GM12892 (cell line): ENCODE results near the gene AAMP.

Experiments used
- POLR2A ChIP-seq: IDR thresholded peaks from 2 replicates; pipeline ENCODE4 v1.6.1; 2011; ENCODE audit warnings: low read depth, low read length, control low read depth
- POLR2AphosphoS5 ChIP-seq: IDR thresholded peaks from 2 replicates; pipeline ENCODE4 v1.6.1; 2011; ENCODE audit warnings: low read depth, low read length, control low read depth
- TAF1 ChIP-seq: IDR thresholded peaks from 2 replicates; pipeline ENCODE4 v1.6.1; 2011; ENCODE audit warnings: low read depth, mild to moderate bottlenecking, control low read depth, low read length, borderline replicate concordance

DNA sequence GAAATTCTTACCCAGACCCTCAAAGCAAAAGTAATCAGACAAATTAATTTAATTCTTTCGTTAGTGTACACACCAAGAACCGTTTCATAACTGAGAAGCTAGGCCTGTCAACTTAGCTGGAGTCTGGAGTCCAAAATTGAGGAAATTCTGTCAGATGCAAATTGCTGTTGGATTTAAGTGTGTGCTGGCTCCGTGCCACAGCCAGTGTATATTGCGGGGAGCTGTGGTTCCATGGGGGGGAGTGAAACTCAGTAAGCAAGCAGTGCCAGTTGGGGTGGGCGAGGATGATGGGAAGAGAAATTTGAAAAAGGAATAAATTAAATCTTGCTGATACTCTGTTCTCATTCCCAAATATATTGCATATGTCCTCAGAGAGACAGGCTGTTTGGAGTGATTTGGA, 48.9 kb downstream of the AAMP start:
- TF ChIP-seq POLR2A (peak; percentile 44; the same call in 1 of the 2 replicates), POLR2AphosphoS5 (no peak; the same call in 1 of the 2 replicates), TAF1 (no peak)
